Measurements from ENCODE around the gene NDUFAF8.

Gene NDUFAF8

GRCh38 chr17:81240761-81241160 lies 1.6 kb downstream of the NDUFAF8 start:
- DNase-seq: no peak

- no peak for DNase-seq
Measured at GRCh38 chr17:81241203-81241602, 2.1 kb downstream of the NDUFAF8 start.

GRCh38 chr17:81241648-81242420 lies 2.7 kb downstream of the NDUFAF8 start:
- DNase-seq: peak; percentile 15 to 79

GRCh38 chr17:81242421-81243332 lies 3.6 kb downstream of the NDUFAF8 start:
- DNase-seq: no peak

GRCh38 chr17:81243333-81243664 lies 4.2 kb downstream of the NDUFAF8 start:
- no peak for DNase-seq

- no peak for DNase-seq
Measured at GRCh38 chr17:81244358-81245023, 5.4 kb downstream of the NDUFAF8 start.

- DNase-seq: no peak
Measured at GRCh38 chr17:81245024-81245664, 6.0 kb downstream of the NDUFAF8 start.

GRCh38 chr17:81245665-81246342 lies 6.7 kb downstream of the NDUFAF8 start:
- no peak for DNase-seq

GRCh38 chr17:81246343-81246670 lies 7.2 kb downstream of the NDUFAF8 start:
- no peak for DNase-seq

GRCh38 chr17:81246679-81247338 lies 7.7 kb downstream of the NDUFAF8 start:
- DNase-seq: no peak

GRCh38 chr17:81247339-81247990 lies 8.3 kb downstream of the NDUFAF8 start:
- no peak for DNase-seq

- DNase-seq: no peak
Measured at GRCh38 chr17:81248649-81249048, 9.5 kb downstream of the NDUFAF8 start.

- DNase-seq: no peak
Measured at GRCh38 chr17:81249223-81250040, 10.3 kb downstream of the NDUFAF8 start.

GRCh38 chr17:81250286-81251093 lies 11.4 kb downstream of the NDUFAF8 start:
- DNase-seq: no peak

- DNase-seq: no peak
Measured at GRCh38 chr17:81251094-81251708, 12.1 kb downstream of the NDUFAF8 start.

GRCh38 chr17:81251709-81252301 lies 12.7 kb downstream of the NDUFAF8 start:
- no peak for DNase-seq

GRCh38 chr17:81252326-81252986 lies 13.3 kb downstream of the NDUFAF8 start:
- DNase-seq: no peak

GRCh38 chr17:81252987-81253329 lies 13.8 kb downstream of the NDUFAF8 start:
- DNase-seq: no peak

All from inflammatory macrophage treated with lipopolysaccharide for 1 hour (primary cell).